HG02840 (cell line): ENCODE data around the gene SYCE3.

Experiments
- ATAC-seq: cut with Tn5 transposase; IDR thresholded peaks from one replicate; pipeline ENCODE4 v1.9.1; 2021; ENCODE audit warnings: mild to moderate bottlenecking, moderate library complexity, moderate number of reproducible peaks; ENCODE audit not compliant: unreplicated experiment, low FRiP score

The SYCE3 gene

DNA sequence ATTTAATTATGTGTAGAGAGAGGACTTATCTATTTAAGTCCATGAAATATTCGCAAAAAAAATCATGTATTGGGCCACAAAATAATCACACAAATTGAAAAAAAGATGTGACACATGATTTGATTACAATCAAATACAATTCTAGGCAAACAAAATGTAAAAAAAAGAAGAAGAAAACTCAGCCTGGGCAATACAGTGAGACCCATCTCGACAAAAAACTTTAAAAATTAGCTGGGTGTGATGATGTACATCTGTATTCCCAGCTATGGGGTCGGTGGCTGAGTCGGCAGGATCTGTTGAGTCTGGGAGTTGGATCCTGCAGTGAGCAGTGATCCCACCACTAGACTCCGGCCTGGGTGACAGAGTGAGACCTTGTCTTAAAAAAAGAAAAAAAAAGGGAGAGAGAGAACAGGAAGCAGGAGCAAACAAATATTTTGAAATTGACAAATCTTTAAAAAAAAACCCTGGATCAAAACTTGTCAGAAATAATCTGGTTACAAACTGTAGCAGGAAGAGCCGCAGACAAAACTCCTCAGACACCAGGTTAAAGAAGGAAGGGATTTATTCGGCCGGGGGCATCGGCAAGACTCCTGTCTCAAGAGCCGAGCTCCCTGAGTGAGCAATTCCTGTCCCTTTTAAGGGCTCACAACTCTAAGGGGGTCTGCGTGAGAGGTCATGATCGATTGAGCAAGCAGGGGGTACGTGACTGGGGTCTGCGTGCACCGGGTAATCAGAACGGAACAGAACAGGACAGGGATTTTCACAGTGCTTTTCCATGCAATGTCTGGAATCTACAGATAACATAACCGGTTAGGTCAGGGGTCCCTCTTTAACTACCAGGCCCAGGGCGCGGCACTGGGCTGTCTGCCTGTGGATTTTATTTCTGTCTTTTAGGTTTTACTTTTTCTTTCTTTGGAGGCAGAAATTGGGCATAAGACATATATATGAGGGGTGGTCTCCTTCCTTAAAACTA, 29.6 kb downstream of the SYCE3 start:
- ATAC-seq: no peak

DNA sequence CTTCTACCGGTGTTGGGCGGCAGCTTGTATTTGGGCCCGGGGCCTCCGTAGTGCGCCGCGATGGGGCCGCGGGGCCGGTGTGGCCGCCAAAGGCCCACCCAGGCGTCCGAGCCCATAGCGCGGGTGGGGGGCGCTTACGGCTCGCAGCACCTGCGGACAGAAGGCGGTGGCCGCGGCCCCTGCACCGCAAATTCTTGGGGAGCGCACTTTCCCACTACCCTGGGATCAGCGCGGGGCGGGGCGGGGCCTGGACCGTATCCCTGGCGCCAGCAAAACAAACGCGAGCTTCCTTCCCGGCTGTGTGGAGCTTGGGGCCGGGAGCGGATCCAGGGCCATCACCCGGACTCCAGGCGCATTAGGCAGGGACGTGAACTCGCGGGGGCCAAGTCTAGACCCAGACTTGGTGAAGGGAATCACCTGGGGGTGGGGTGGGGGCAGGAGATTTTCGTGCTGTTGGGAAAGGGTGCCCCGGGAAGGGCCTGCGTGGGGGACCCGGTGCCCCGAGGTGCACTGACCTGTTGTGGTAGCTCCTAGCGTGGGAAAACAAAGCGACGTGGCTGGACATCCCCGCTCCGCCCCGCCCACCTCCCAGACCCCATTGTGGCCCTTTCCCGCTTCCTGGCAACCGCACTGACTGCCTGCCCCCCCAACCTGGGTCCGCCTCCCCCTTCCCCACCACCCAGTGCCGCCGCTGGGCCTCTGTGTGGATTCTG, 30.6 kb downstream of the SYCE3 start:
- no peak for ATAC-seq

DNA sequence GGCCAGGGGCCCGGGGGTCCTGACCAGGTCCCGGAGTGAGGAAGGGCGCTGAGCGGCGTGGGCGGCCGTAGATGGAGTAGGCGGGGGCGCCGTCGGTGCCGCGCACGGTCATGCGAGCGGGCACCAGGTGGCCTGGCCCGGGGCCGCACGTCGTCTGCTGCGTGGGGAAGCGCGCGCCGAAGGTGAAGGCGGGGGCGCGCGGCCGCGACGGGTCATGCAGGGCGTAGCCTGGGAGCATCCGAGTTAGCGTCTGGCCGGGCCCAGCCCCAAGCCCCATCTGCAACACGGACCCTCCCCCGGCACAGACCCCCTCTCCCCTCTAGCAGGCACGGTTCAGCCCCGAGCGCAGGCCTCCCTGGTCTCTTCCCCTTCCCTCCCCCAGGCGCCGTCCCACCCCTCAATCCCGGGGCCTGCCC, 31.2 kb downstream of the SYCE3 start:
- ATAC-seq: no peak

DNA sequence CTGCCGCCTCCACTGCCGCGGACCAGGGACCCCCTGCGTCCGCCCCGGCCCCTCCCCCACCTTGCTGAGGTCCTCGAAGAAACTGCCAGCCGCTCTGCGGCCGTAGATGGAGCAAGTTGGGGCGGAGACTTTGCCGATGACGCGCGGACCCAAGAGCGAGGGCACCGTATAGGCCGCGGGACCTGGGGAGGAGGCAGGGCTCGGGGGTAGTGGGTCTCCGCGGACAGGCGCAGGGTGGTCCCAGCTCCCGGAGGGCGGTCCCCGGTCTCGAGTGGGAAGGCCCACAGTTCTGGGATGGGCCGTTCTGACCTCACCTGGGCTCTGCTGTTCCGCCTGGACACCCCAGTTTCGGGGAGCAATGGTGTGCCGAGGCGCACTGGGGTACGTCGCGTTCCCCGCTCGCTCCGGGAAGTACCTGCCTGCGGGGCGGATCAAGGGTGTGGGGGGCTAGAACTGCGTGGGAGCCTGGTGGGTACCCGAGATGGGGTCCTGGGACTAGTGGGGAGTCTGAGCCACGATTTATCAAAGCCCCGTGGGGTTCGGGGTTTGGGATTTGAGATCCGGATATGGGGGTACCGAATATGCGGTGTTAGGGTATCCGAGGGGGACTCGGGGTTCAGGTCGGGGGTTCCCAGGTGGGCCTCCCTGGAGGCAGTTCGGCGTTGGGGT, 31.7 kb downstream of the SYCE3 start:
- no peak for ATAC-seq

DNA sequence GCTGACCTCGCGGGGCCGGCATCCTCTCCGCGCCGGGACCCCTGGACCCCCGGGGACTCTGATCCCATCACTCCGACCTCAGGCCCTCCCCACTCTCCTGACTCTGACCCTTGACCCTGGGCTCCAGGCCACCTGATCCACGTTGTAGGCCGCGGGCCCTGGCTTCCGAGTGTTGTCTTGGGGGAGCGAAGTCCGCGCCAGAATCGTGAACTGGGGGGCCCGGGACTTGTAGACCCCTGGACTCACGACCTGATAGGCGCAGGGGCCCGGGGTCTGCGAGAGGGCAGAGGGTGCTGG, 32.2 kb downstream of the SYCE3 start:
- ATAC-seq: no peak

DNA sequence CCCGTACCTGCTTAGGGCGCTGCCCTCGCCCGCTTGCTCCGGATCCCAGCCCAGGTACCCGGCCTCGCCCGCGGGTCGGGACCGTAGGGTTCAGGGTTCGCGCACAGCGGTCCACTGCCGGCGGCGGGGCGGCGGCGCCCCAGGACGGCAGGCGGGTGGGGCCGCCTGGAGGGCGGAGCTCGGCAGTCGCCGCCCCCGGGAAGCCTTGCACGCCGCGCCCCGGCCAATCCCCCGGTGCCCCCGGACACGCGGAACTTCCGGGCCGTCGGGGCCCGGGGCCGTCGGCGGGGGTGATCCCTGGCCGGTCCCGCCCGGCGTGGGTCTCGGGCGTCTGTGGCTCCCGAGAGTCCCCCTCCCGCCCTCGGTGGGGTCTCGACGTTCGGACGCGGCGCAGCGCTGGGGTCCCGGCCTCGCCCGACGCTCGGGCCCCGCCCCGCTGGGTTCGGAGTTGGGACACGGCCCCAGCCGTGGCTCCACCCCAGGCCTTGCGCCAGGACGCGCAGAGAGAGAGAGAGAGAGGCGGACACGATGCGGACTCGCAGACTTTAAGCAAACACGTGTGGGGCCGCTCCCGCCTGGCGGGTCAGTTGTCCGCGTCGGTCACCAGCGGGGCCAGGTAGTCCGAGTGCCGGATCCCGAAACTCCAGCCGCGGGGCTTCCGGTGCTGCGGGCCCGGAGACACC, 32.7 kb downstream of the SYCE3 start, which contains the start of gene TYMP:
Gene TYMP (minus strand): TSS at position 116 of the 683 bp plus-strand sequence. CDS start 303 bp downstream, outside the sequence.
- ATAC-seq: peak; percentile 29

DNA sequence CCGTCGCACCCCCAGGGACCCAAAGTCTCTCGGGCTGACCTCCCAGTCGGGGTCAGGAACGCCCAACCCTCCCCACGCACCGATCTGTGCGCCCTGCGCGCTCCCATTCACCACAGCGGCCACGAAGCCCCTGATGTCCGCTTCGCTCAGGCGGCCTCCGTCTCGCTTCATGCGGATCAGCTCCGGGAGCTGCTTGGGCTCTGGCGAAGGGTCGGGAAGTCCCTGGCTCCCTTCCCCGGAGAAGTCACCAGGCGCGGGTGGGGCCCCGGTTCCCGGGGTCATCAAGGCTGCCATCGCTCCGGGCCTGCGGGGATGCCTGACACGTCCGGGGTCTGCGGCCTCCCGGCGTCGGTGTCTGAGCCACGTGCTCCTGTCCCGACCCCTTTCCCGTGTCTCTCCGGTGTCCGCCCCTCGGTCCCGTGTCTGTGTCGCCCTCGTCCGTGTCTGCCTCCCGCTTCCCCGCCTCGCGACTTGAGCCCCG, 33.3 kb downstream of the SYCE3 start:
- no peak for ATAC-seq

DNA sequence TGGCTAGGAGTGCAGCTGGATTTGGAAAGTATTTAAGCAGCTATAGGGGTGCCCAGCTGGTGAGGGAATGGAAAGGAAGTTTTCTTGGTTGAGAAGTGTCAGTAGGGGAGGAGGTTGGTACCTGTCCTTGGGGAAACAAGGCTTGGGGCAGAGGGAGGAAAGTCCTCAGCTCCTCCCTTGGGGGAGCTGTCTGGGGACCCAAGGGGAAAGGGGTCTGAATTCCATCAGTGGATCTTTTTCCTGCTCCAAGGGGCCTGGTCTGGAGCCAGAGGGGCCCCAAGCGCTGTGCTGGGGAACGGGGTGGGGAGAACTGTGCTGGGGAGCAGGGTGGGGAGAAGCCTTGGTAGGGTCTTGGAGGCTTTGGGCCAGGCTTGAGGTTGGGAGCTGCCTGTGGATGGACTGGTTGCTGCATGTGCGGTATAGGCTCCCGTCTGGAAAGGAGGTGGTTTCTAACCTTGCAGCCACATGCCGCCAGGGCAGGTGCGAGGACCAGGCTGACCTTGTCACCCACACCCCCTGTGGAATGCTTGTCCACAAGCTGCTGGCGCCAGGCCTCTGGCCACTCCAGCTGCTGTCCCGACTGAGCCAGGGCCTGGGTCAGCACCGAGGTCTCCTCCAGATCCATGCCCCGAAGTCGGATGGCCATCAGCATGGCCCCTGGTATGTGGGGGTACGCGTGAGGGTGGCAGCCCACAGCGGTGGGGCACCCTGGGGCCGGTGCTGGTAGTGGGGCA, 33.9 kb downstream of the SYCE3 start:
- ATAC-seq: no peak

DNA sequence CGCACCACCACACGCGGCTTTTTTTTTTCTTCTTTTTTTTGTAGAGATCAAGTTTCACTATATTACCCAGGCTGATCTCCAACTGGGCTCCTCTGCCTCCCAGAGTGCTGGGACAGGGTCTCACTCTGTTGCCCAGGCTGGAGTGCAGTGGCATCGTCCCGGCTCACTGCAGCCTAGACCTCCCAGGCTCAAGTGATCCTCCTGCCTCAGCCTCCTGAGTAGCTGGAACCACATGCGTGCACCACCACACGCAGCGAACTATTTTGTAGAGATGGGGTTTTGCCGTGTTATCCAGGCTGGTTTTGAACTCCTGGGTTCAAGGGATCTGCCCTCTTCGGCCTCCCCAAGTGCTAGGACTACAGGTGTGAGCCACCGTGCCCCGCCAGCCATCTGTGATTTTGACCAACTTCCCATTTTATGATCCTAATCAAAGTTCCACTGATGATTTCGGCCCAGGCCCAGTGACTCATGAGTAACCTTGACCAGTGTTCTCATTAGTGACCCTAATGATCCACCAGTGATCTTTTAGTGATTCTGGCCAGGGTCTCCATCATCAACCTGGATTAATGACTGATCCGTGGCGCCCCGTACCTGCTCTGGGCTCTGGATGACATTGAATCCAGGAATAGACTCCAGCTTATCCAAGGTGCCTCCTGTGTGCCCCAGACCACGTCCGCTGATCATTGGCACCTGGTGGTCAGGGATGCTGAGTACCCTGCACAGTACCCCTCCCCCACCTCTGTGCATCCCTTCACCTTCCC, 34.6 kb downstream of the SYCE3 start:
- no peak for ATAC-seq

DNA sequence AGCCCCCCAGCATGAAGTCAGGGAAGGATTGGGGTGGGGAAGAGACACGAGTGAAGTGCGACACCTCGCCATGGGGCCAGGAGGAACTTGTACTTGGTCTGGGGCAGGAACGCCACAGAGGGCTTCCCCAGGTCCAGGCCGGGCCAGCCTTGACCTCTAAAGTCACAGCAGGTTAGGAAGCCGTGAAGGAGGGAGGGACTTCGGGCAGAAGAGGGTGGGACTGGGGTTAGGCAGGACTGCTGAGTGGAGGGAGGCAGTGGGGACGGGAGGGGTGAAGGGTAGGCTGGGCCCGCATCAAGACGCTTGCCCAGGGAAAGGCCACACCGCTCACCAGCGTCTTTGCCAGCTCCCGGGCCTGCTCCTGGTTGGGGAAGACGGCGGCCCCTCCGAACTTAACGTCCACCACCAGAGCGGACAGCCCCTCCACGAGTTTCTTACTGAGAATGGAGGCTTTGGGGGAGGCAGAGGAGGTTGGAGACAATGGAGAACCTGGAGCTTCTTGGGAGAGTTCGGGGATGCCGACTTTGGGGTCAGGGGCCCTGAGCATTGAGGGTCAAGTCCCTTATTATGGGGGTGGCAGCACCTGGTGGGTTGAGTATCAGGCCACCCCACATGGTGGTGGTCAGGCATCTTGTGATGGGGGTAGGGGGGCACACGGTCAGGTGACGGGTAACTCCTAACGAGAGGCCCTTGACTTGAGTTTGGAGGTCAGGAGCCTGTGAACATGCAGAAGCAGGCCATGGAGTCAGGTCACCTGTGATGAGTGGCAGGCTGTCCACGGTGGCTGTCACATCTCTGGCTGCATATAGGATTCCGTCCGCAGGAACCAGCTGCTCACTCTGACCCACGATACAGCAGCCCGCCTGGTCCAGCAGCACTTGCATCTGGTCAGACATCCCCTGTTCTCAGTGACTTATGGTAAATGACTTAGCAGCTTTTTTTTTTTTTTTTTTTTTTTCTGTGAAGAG, 35.6 kb downstream of the SYCE3 start:
- no peak for ATAC-seq

DNA sequence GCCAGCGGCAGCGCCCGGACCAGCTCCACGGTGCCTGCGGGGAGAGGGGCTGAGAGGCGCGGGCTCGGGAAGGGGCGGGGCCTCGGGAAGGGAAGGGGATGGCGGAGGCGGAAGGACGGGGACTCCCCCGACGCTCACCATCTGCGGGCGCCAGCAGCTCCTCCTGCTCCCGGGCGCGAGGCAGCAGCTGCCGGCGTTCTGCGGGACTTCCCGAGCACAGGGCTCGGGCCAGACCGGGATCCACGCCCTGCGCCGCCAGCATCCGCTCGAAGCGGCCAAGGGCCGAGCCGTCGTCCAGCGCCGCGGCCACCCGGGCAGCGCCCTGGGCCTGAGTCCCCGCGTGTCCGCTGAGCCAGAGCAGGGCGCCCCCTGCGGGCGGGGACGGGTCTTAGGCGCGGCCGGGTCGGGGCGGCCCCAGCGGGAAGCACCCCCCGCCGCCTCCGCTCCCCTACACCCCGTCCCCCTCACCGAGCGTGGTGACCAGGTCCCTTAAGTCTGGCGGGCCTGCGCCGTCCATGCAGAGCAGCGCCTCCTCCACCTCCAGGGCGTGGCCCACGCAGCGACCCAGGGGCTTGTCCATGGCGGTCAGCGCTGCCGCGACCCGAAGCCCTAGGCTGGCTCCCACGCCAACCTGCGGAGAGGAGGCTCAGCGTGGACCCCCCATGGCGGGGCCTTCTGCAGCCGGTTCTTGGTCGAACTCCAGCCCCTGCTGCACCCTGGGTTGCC, 36.4 kb downstream of the SYCE3 start:
- ATAC-seq: peak; percentile 14

DNA sequence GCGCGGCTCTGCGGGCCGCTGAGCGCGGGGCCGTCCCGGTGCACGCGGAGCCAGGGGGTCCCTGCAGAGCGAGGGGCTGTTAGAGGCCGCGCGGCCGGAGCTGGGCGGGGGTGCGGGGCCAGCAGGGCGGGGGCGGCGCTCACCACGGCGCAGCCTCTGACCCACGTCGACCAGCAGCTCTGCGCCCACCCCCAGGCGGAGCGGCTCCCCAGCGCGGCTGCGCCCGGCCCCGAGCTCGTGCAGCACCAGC, 36.9 kb downstream of the SYCE3 start:
- ATAC-seq: peak; percentile 16

DNA sequence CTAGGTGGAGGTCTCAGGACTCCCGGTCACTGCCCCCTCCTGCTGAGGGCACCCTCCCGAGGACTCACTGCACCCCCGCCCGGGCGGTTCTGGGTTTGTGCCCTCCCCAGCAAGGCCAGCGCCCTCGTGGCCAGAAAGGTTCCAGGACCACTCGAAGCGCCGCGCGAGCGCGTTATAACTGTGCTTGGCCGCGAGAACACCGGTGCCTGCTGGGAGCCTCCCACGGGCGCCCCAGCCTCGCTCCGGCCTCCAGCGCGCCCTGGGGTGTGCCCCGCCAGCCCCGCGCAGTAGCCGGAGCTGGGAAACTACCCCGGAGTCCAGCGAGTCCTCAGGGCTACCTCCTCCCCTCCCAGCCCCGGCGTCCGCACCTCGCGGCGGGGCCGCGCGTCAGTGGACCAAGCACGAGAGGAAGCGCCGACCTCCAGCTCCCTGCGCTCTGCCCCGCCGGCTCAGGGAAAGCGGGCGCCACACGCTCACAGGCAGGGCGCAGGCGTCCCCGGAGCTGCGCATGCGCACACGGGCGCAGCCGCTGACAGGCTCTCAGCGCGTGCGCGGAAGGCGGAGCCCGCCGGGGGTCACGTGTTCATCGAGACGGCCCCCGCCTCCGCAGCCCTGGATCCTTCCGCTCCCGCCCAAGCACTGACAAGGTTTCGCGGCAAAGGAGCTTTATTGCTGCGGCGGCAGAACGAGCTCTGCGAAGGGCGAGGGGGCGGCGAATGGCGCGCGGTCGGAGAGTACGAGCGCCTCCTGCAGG, 37.4 kb downstream of the SYCE3 start, which contains the start of gene SCO2:
Gene SCO2 (minus strand): TSS at position 495 of the 754 bp plus-strand sequence. CDS start 1,187 bp downstream, outside the sequence.
- peak; percentile 45 for ATAC-seq

DNA sequence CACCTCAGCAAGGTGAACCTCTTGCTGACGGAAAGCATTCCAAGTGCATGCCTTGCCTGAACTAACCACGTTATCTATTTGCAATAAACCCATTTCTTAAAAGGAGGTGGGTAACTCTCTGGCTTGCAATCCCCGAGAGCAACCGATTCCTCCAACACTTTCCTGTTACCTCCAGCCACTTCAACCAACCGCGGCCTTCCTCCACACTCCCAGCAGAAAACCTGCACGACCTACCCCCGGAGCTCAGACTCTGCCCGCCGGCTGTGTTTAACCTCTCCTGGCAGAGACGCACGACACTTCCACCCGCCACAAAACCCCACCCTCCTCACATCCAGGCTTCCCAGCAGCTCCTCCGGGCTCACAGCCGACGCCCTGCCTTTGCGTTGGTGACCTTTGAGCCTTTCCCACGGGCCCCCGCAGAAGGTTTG, 38.0 kb downstream of the SYCE3 start:
- no peak for ATAC-seq

DNA sequence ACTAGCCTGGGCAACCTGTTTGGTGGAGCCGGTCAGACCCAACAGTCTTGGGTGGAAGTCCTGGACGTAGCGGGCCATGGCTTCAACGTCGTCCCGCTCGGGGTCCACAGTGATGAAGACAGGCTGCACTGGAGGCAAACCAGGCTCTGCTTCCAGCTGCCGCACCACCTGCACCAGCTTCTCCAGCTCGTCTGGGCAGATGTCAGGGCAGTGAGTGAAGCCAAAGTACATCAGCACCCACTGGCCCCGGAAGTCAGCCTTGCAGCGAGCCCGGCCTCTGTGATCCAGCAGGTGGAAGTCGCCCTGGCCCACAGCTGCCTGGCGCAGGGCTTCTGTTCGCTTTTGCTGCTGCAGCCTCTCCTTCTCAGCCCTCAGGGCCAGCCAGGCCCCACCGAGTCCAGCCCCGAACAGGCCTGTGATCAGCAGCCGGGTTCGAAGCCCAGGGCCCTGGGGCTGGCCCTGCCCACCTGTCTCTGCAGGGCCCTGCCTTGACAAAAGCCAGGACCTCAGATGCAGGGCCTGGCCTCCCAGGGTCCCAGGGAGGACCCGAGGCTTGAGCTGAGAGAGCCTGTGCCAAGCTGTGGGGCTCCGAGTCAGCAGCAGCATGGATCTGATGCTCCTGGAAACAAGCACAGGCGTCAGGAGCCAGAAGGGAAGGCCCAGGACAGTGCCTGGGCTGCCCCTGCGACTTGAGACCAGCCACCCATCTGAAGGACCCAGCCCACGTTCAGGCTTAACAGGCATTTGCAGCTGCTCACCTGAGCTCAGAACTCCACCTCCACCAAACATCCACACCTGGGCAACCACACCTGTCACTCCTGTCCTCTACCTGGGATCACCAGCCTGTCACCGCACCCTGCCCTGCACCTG, 38.7 kb downstream of the SYCE3 start:
- ATAC-seq: no peak

DNA sequence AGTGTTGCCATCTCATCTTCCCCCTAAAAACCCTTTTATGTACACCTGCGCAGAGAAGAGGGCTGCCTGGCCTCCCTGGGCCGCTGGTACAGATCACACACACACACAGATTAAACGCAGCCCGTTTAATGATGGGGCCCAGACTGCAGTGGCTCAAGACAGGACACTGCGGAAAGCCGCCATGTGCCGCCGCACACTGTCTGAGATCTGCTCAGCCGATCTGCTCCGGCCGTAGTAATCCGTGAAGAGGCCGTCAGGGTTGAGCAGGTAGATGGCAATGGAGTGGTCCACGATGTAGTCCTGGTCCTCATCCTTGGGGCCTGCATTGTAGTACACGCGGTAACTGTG, 39.3 kb downstream of the SYCE3 start:
- ATAC-seq: no peak
